HepG2 (cell line): ENCODE results near the gene LAMA5. TPM values are rescaled to one million over a fixed set of nuclear protein-coding genes. Genes with fewer than 3 reads are reported as not detected.

Source experiments
- ADNP ChIP-seq: sonication (generic); formaldehyde crosslinking; IDR thresholded peaks from 2 replicates; pipeline ENCODE4 v1.4.0; 2020; ENCODE audit warnings: missing genetic modification reagents
- BCLAF1 ChIP-seq: fragments of 450-650 bp; IDR thresholded peaks from 2 replicates; pipeline ENCODE4 v1.6.1; 2017; ENCODE audit warnings: mild to moderate bottlenecking
- CBX1 ChIP-seq: IDR thresholded peaks from one replicate; pipeline ENCODE4 v1.6.1; 2016; ENCODE audit warnings: antibody characterized with exemption, low read depth
- ERF ChIP-seq: IDR thresholded peaks from 2 replicates; pipeline ENCODE4 v1.6.1; 2018; ENCODE audit warnings: missing biosample characterization, missing genetic modification reagents
- KDM4B ChIP-seq: sonication (generic); formaldehyde crosslinking; IDR thresholded peaks from 2 replicates; pipeline ENCODE4 v1.4.0; 2020; ENCODE audit warnings: missing genetic modification reagents
- NONO ChIP-seq, 2 experiments: fragments of 450-650 bp in 1 of 2; sonication (generic) in 1 of 2; formaldehyde crosslinking in 1 of 2; IDR thresholded peaks in 1 of 2; conservative IDR thresholded peaks in 1 of 2; 2 replicates each; pipeline versions ENCODE4 v1.6.1 to v1.8.0; 2017 to 2022; ENCODE audit warnings: mild to moderate bottlenecking in 1 of 2, missing genetic modification reagents in 1 of 2, moderate library complexity in 1 of 2
- NR3C1 ChIP-seq: sonication (generic); formaldehyde crosslinking; IDR thresholded peaks from 2 replicates; pipeline ENCODE4 v1.4.0; 2020; ENCODE audit warnings: missing genetic modification reagents
- RAD21 ChIP-seq: fragments of 450-650 bp; formaldehyde crosslinking; IDR thresholded peaks from 2 replicates; pipeline ENCODE4 v1.5.0; 2020; ENCODE audit warnings: mild to moderate bottlenecking
- REXO4 ChIP-seq: sonication (generic); formaldehyde crosslinking; IDR thresholded peaks from 2 replicates; pipeline ENCODE4 v1.8.0; 2022; ENCODE audit warnings: missing genetic modification reagents, mild to moderate bottlenecking, borderline replicate concordance
- YEATS2 ChIP-seq: sonication (generic); formaldehyde crosslinking; IDR thresholded peaks from 2 replicates; pipeline ENCODE4 v1.4.0; 2020; ENCODE audit warnings: missing genetic modification reagents, borderline replicate concordance
- ZBTB10 ChIP-seq: sonication (generic); formaldehyde crosslinking; IDR thresholded peaks from 2 replicates; pipeline ENCODE4 v1.4.0; 2020; ENCODE audit warnings: missing genetic modification reagents, borderline replicate concordance
- ZKSCAN5 ChIP-seq: sonication (generic); formaldehyde crosslinking; IDR thresholded peaks from 2 replicates; pipeline ENCODE4 v1.5.1; 2020; ENCODE audit warnings: mild to moderate bottlenecking, missing genetic modification reagents
- ZNF407 ChIP-seq: sonication (generic); formaldehyde crosslinking; IDR thresholded peaks from one replicate; pipeline ENCODE4 v1.5.1; 2020; ENCODE audit warnings: mild to moderate bottlenecking, missing genetic modification reagents; ENCODE audit errors: not compliant biosample characterization
- ZNF484 ChIP-seq: sonication (generic); formaldehyde crosslinking; IDR thresholded peaks from 2 replicates; pipeline ENCODE4 v1.5.1; 2020; ENCODE audit warnings: mild to moderate bottlenecking, low read depth, missing genetic modification reagents, borderline replicate concordance
- ZNF501 ChIP-seq: sonication (generic); formaldehyde crosslinking; IDR thresholded peaks from 2 replicates; pipeline ENCODE4 v1.5.1; 2020; ENCODE audit warnings: mild to moderate bottlenecking, moderate library complexity, missing genetic modification reagents
- ZNF616 ChIP-seq: sonication (generic); formaldehyde crosslinking; IDR thresholded peaks from 2 replicates; pipeline ENCODE4 v1.5.0; 2020; ENCODE audit warnings: low read depth, mild to moderate bottlenecking, missing genetic modification reagents
- polyA plus RNA-seq, 8 experiments: library from polyadenylated mRNA; depleted of rRNA in 3 of 8; stranded (reverse) in 7 of 8; unstranded in 1 of 8; fragments of >200 nt; fragmentation: Illumina TruSeq in 4 of 8; extraction: Trizol in 4 of 8; gene quantifications; 2 replicates each; pipeline versions ENCODE4 v1.2.1 to v1.2.3, GENCODE V29; 2011 to 2016; ENCODE audit warnings: low read depth in 4 of 8, missing spikeins in 1 of 8, mixed read lengths in 1 of 8; ENCODE audit not compliant: insufficient read depth in 1 of 8
- total RNA-seq, 5 experiments: library from RNA; depleted of rRNA; stranded (reverse); fragments of >200 nt; fragmentation: Illumina TruSeq; extraction: Trizol; gene quantifications; 2 replicates each; pipeline ENCODE4 v1.2.3, GENCODE V29; 2016; ENCODE audit warnings: low read depth in 1 of 5

The LAMA5 gene
- total and polyA plus RNA-seq, 2 of the 13 experiments (the other 11 are each of a cell fraction or from before 2014, with no cell fraction given): 21.0 to 44.7 TPM

- no peak for TF ChIP-seq ZNF407 (CRISPR knock-in tag)
- TF ChIP-seq ZNF501: 0 out of 2 replicates have a peak, but pooled peaks have one; percentile 39
- peak; percentile 99 for TF ChIP-seq ADNP (CRISPR knock-in tag)
- no peak for TF ChIP-seq ZNF616 (CRISPR knock-in tag)
- TF ChIP-seq CBX1: peak; percentile 88
- peak; percentile 86 for TF ChIP-seq YEATS2 (CRISPR knock-in tag)
- 0 out of 2 replicates have a peak, but pooled peaks have one; percentile 55 for TF ChIP-seq ZNF484 (CRISPR knock-in tag)
- no peak for TF ChIP-seq ZKSCAN5
- peak; percentile 99 for TF ChIP-seq RAD21
- TF ChIP-seq NR3C1 (CRISPR knock-in tag): no peak
- TF ChIP-seq ERF (CRISPR knock-in tag): peak; percentile 95
- no peak for TF ChIP-seq ZBTB10 (CRISPR knock-in tag)
- TF ChIP-seq KDM4B (CRISPR knock-in tag): peak; percentile 88
- TF ChIP-seq NONO (IDR thresholded peaks at IDR 0.05): no peak
- peak; percentile 67; the same call in 1 of the 2 replicates for TF ChIP-seq NONO (CRISPR knock-in tag; conservative IDR thresholded peaks at IDR 0.05)
- no peak for TF ChIP-seq REXO4
- no peak for TF ChIP-seq BCLAF1
Observed at GRCh38 chr20:62301773-62302340, 65.3 kb downstream of the LAMA5 start (continued).
